ENCODE results near the gene PFKL. TPM values are rescaled to one million over a fixed set of nuclear protein-coding genes. Genes with fewer than 3 reads are reported as not detected.

PFKL gene
- total RNA-seq (100 to 1,000 TPM; 109 to 116 TPM), polyA plus RNA-seq (ENCODE audit: insufficient read length in 6 of 6) (100 to 1,000 TPM in 1 of 6 donors, 10 to 100 TPM in 5; 80.3 to 110 (median 87.1) TPM)
- long read RNA-seq, donor 1, transcript PFKL-201 (22 exons, 2,912 nt): major isoform, 26 of 58 reads
- long read RNA-seq, donor 1, partial matches to known transcripts: 29 of 58 reads
- long read RNA-seq, donor 1, other reads (novel, unspliced or antisense): 0 of 58 reads
- long read RNA-seq, donor 2, transcript PFKL-201 (22 exons, 2,912 nt): major isoform, 18 of 31 reads
- long read RNA-seq, donor 2, partial matches to known transcripts: 13 of 31 reads
- long read RNA-seq, donor 2, other reads (novel, unspliced or antisense): 0 of 31 reads
- long read RNA-seq, donor 3, transcript PFKL-201 (22 exons, 2,912 nt): major isoform, 15 of 15 reads
- long read RNA-seq, donor 3, partial matches to known transcripts: 0 of 15 reads
- long read RNA-seq, donor 3, other reads (novel, unspliced or antisense): 0 of 15 reads
- long read RNA-seq, donor 4, transcript PFKL-201 (22 exons, 2,912 nt): major isoform, 34 of 53 reads
- long read RNA-seq, donor 4, partial matches to known transcripts: 13 of 53 reads
- long read RNA-seq, donor 4, other reads (novel, unspliced or antisense): 6 of 53 reads
- long read RNA-seq, donor 5, transcript PFKL-201 (22 exons, 2,912 nt): major isoform, 8 of 56 reads
- long read RNA-seq, donor 5, partial matches to known transcripts: 46 of 56 reads
- long read RNA-seq, donor 5, other reads (novel, unspliced or antisense): 0 of 56 reads
- long read RNA-seq, donor 6, transcript PFKL-201 (22 exons, 2,912 nt): major isoform, 20 of 46 reads
- long read RNA-seq, donor 6, partial matches to known transcripts: 26 of 46 reads
- long read RNA-seq, donor 6, other reads (novel, unspliced or antisense): 0 of 46 reads
- long read RNA-seq, donor 7, transcript PFKL-201 (22 exons, 2,912 nt): major isoform, 13 of 36 reads
- long read RNA-seq, donor 7, partial matches to known transcripts: 22 of 36 reads
- long read RNA-seq, donor 7, other reads (novel, unspliced or antisense): 0 of 36 reads
- long read RNA-seq, donor 8, transcript PFKL-201 (22 exons, 2,912 nt): major isoform, 24 of 59 reads
- long read RNA-seq, donor 8, partial matches to known transcripts: 25 of 59 reads
- long read RNA-seq, donor 8, other reads (novel, unspliced or antisense): 10 of 59 reads
- long read RNA-seq, donor 9: 0 reads
- long read RNA-seq, donor 10, transcript PFKL-201 (22 exons, 2,912 nt): major isoform, 56 of 71 reads
- long read RNA-seq, donor 10, partial matches to known transcripts: 12 of 71 reads
- long read RNA-seq, donor 10, other reads (novel, unspliced or antisense): 3 of 71 reads
- long read RNA-seq, donor 11, transcript PFKL-201 (22 exons, 2,912 nt): major isoform, 29 of 130 reads
- long read RNA-seq, donor 11, partial matches to known transcripts: 99 of 130 reads
- long read RNA-seq, donor 11, other reads (novel, unspliced or antisense): 0 of 130 reads
- long read RNA-seq, donor 12, transcript PFKL-201 (22 exons, 2,912 nt): major isoform, 18 of 33 reads
- long read RNA-seq, donor 12, partial matches to known transcripts: 13 of 33 reads
- long read RNA-seq, donor 12, other reads (novel, unspliced or antisense): 0 of 33 reads

DNA sequence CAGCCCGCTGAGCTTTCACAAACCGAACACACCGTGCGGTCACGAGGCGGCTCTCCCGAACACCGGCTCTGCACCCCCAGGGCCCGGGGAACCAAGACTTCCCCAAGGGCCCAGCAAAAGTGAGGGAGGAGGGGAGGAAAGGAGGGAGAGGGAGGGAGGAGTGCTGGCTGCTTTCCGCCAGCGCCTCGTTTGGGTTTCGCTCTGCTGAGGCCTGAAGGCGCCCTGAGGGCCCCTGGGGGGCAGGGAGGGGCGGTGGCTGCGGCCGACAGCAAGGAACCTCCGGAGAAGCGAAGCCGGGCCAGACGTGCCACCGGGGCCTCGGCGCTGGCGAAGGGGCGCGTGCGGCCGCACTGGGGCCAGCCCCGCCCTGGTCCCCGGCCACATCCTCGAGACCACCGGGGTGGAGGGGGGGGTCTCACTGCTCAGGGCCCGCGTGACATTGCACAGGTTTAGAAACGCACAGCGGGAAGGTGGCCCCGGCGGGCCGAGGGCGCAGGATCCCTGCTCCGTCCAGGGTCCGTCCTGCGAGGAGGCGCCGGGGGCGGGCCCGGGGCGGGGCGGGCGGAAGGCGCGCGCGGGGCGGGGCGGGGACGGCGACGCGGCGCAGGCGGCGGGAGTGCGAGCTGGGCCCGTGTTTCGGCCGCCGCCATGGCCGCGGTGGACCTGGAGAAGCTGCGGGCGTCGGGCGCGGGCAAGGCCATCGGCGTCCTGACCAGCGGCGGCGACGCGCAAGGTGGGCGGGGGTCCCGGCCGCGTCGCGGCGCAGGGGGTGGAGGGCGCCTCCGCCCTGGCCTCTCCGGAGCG lies at the start of gene PFKL:
PFKL (plus strand) TSS at position 596 of the 804 bp plus-strand sequence; CDS start at position 649, 53 bp downstream.
- peaks cover 21 to 58% of the 10 kb centered on the region in 2 donors for H3K4me1 ChIP-seq
- TF ChIP-seq CTCF (IDR thresholded peaks at IDR 0.05): no peak
- peak within 1 kb of the TSS; percentile 66 to 78 for H3K4me3 ChIP-seq
- H3K27me3 ChIP-seq: peaks cover 0 to 26% of the 10 kb centered on the region in 2 donors
- no peaks in the 10 kb centered on the region for H3K9me3 ChIP-seq
- peak within 1 kb of the TSS; percentile 84 to 87 for H3K27ac ChIP-seq
- peak; percentile 56 to 95 (median 72) for DNase-seq
- ATAC-seq: peak; percentile 74
- no peaks in the 10 kb centered on the region for H3K36me3 ChIP-seq
- intact Hi-C loops (cut with DNase I): no loop called here

- peaks cover 0 to 9% of the 10 kb centered on the region in 2 donors for H3K4me1 ChIP-seq
- H3K36me3 ChIP-seq: no peaks in the 10 kb centered on the region
- H3K4me3 ChIP-seq: no peak overlapping the region
- TF ChIP-seq CTCF (IDR thresholded peaks at IDR 0.05): no peak
- peak in 3 of 4 donors; percentile 9 to 74 (median 24) for DNase-seq
- no peak overlapping the region for H3K27ac ChIP-seq
- no peaks in the 10 kb centered on the region for H3K9me3 ChIP-seq
- no peaks in the 10 kb centered on the region for H3K27me3 ChIP-seq
- intact Hi-C loops (cut with DNase I): no loop called here
- no peak for ATAC-seq
These were observed 45.8 kb upstream of the PFKL start for GRCh38 chr21:44253832-44254710.

DNA sequence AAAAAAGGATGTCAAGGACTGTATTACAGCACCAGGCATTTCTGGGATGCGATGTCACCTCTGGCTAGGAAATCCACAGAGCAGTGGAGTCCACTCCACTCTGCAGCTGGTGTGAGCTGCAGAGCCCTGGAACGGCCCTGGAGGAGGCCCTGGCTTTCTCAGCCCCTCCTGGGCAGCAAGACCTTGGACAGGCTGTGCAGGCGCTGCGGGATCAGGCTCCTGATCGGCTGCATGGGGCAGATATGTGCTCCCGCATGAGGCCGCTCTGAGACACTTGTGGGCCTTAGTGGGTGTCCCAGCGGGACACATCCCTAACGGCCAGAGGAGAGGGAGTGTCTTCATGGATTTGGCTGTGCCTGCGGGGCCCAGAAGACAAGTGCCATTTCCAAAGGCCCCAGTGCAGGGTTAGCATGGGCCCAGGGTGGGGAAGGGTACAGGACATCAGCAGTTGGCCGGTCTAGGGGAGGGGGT lies 44.3 kb upstream of the PFKL start:
- peaks cover 0 to 3% of the 10 kb centered on the region in 2 donors for H3K9me3 ChIP-seq
- H3K27ac ChIP-seq: no peak overlapping the region
- intact Hi-C loops (cut with DNase I): no loop called here
- TF ChIP-seq CTCF (IDR thresholded peaks at IDR 0.05): no peak
- H3K4me3 ChIP-seq: no peak overlapping the region
- no peaks in the 10 kb centered on the region for H3K27me3 ChIP-seq
- H3K36me3 ChIP-seq: no peaks in the 10 kb centered on the region
- peaks cover 0 to 9% of the 10 kb centered on the region in 2 donors for H3K4me1 ChIP-seq
- ATAC-seq (no peak), DNase-seq (peak in 2 of 4 donors; percentile 8 to 62)

Measured in left lung (tissue), 14 donors.